SKM-1 (cell line): ENCODE results near the gene ING1.
"Not testable (repeated sequence)": the region's sequence is repeated elsewhere in the genome, so short reads cannot be mapped to it uniquely, and the experiment has no call there.

Experiments used
- DNase-seq: peaks from one replicate; lab custom pipeline; 2025; ENCODE audit not compliant: unreplicated experiment; lab: John Stamatoyannopoulos, UW

ING1 gene

DNA sequence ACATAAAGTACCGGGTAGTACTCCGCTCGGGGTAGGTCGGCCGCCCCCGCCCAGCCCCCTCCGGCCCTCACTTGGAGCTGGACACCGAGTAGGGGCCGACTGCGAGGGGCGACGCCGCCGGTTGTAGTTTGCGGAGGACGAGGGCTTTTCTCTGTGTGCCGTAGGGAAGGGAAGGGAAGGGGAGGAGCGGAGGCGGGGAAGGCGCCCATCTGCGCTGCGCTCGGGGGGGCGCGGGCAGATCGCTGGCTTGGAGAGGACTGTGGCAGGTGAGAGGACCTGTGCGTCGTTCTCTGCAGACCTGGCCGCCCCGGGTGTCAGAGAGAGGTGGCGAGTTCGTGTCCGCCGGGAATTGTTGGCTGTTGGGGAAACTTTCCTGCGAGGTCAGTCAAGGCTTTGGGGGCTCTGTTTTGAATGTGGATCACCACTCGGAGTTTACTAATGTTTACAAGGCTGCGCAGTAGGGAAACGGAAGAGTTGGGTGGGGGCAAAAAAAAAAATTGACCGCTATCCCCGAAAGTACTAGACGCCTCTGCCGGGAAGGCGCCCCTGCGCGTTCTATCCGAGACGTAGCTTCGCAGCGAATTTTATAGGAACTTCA, 1.4 kb downstream of the ING1 start:
- no peak for DNase-seq

DNA sequence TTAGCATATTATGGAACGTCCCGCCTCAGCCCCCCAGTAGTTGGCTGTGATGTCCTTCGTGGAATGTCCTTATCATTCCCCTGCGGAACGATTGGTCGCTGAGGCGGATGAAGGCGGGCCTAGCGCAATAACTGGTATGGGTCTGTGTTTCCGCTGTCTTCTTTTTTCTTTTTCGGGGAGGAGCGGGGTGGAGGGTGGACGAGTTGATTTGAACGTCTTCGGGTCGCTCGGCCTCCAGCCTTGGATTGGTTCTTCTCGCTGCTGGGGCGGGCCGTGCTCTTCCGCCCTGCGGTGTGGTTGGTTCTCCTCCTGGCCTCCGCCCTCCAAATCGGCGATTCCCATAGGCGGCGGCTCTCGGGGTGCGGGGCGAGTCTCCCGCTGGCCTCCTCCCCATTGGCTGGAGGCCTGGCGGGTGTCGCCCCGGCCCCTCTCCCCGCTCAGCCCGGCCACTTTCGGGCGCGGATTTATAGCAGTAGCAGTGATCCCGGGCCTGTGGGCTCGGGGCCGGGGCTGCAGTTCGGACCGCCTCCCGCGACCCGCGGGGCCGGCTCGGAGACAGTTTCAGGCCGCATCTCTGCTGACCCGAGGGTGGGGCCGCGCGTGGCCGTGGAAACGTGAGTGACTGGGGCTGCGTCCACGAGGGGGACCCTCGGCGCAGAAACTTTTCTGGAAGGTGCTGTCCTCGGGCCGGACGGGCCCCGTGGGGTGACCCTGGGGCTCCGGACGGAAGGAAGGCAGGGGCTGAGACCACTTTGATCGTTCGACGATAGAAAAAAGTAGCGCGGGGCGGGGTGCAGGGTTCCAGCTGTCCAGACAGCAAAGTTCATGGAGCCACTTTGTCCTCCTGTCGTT, 2.1 kb downstream of the ING1 start:
- DNase-seq = peak; percentile 98

DNA sequence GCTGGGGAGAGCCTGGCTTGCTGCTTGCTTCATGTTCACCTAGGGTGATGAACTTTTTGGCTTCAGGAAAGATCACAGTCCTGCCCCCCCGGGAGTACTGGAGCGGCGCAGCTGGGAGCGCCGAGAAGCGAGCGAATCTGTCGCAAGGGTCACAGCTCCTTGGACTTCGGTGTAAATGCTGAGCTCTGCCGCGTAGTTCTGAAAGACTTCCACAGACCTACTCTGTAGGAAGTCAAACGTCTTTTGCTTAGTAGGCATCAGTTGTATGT, 2.7 kb downstream of the ING1 start:
- no peak for DNase-seq

DNA sequence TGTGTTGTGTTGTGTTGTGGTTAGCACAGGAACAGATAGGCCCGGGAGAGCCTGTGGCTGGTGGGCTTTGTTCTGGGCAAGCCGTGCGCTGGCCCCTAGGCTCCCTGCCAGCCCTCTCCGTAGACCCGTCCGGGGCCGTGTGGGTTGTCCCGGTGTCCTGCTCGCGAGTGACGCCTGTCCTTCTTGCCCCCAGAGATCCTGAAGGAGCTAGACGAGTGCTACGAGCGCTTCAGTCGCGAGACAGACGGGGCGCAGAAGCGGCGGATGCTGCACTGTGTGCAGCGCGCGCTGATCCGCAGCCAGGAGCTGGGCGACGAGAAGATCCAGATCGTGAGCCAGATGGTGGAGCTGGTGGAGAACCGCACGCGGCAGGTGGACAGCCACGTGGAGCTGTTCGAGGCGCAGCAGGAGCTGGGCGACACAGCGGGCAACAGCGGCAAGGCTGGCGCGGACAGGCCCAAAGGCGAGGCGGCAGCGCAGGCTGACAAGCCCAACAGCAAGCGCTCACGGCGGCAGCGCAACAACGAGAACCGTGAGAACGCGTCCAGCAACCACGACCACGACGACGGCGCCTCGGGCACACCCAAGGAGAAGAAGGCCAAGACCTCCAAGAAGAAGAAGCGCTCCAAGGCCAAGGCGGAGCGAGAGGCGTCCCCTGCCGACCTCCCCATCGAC, 5.7 kb downstream of the ING1 start:
- no peak for DNase-seq

DNA sequence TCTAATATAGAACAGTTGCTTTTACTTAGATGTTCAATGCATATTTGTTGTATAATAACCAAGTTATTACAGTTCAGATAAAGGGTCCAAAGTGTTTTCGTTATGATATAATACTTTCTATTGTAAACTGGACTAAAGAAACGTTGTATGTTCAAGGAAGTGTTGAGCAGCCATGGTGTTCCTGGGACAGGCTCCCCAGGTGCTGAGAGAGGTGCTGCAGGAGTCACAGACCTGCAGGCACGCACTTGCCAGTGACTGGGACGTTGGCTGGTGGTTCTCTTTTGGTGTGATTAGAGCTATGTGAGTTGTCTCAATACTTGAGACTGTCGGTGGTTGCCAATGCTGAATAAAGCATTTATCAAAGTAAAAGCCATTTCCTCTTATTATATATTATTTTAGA, 9.5 kb downstream of the ING1 start:
- DNase-seq = no peak

DNA sequence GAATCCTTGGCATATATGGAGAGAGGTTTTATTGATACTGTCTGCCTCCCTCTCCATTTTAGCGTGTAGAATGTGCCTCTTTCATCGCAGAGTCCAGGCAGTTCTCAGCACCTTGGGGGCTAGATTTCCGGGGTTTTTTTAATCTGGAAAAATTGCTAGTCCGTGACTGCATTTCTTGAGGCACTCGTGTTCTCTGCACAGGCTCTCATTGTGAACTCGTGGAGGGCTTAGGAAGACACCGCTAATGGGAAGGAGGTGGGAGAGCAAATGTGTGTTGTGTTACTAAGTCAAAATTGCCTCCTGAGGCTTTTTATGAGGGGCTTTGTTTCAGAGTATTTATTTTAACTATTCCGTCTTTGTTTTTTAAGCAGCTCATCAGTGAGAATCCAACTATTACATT, 10.1 kb downstream of the ING1 start:
- no peak for DNase-seq

DNA sequence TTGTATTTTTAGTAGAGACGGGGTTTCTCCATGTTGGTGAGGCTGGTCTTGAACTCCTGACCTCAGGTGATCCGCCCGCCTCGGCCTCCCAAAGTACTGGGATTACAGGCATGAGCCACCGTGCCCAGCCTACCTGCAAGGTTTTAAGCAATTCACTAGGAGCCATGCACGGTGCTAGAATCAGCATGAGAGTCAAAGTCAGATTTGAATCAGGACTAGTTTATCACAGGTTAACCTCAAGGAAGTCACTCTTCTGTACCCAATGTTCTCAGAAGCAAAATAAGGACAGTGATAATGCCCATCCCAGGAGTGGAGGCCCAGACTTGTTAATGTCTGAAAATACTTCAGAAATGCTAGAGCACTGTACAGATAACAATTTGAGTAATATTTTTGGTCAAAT, 12.7 kb downstream of the ING1 start:
- not testable (repeated sequence) for DNase-seq

DNA sequence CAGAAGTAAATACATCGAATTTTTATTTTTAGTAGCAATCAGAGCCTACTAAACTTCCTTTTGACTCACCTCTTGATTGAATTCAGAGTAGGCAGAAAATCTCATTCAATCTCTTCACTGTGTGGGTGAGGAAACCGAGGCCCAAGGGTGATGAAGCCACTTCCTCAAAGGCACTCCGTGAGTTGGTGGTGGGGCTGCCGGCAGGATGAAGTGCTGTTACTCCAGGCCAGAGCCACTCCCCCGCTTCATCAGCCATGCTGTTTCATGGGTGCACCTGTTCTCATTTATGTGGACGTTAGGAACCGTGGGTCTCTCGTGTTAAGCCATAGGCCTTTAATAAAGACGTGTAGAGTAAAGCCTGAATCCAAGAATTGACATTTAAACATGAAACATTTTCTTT, 13.2 kb downstream of the ING1 start:
- peak; percentile 37 for DNase-seq

DNA sequence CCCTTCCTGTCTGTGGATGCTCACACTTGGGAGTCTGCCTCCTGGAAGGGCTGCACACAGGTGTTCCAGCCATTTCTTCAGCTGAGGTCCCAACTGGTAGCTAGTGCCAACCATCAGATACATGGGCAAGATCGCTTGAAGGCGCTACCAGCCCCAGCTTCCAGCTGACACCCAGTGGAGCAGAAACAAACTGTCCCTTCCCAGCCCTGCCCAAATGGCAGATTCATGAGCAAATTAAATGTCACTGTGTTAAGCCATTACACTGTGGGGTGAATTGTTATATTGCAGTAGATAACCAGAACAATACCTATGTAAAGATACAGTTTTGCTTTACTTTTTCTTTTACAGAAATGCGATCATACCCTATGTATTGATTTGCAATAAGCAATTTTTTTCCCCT, 17.6 kb downstream of the ING1 start:
- no peak for DNase-seq

DNA sequence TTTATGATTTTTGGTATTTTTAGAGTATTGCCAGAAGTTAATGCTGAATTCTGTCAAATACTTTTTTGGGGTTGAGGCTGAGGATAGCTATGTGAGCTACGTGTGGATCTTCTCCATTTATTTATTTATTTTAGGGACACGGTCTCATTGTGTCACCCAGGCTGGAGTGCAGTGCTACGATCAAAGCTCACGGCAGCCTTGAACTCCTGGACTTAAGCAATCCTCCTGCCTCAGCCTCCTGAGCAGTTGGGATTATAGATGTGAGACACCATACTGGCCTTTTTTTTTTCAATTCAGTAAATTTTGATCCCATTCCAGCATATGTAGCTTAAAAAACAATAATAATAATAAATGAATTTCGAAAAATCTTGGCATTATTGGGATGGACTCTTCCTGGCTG, 21.1 kb downstream of the ING1 start:
- DNase-seq = no peak

DNA sequence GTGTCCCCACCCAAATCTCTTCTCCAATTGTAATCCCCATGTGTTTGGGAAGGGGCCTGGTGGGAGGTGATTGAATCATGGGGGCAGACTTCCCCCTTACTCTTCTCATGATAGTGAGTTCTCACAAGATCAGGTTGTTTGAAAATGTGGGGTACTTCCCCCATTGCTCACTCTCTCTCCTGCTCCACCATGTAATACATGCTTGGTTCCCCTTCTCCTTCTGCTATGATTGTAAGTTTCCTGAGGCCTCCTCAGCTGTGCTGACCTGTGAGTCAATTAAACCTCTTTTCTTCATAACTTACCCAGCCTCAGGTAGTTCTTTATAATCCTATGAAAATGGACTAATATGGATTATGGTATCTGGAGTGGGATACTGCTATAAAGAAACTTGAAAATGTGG, 24.1 kb downstream of the ING1 start:
- no peak for DNase-seq

DNA sequence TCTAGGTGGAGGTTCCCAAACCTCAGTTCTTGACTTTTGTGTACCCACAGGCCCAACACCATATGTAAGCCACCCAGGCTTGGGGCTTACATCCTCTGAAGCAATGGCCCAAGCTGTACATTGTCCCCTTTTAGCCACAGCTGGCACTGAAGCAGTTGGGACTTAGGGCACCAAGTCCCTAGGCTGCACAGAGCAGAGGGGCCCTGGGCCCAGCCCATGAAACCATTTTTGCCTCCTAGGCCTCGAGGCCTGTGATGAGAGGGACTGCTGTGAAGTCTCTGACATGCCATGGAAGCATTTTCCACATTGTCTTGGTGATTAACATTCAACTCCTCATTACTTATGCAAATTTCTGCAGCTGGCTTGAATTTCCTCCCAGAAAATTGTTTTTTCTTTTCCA, 30.2 kb downstream of the ING1 start:
- no peak for DNase-seq

DNA sequence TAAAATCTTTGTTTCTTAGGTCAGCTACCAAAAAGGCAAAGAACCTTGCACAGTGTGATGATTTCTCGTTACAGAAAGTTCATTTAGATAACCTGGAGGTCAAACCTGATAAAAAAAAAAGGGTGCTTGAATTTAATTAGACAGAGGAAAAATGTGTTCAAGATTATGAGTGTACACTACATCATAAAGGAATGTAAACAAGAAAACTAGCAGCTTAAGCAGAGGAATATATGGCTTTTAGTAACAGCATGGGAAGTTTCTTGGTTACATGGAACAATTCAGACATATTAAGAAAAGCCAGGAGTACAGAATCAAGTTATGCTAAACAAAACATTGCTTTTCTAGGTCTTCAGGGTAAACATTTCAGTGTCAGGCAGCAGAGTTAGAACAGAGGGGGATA, 32.9 kb downstream of the ING1 start:
- no peak for DNase-seq

DNA sequence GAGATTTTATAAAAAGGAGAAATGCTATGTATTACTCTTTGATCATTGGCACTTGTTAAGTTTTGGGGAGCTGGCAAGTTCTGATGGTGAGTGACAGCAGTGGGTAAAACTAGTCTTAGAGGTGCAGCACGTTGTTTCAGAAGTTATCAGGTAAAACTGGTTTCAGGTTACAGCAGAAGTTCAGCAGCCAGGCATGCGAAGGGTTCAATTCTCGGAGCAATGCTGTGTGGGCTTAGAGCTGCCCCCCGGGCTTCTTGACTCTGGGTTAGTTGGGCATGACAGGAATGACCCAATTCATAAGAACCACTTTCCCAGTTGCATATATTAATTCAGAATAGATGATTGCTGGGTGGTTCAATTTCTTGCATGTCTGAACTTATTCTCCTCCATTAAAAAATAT, 34.8 kb downstream of the ING1 start:
- no peak for DNase-seq

DNA sequence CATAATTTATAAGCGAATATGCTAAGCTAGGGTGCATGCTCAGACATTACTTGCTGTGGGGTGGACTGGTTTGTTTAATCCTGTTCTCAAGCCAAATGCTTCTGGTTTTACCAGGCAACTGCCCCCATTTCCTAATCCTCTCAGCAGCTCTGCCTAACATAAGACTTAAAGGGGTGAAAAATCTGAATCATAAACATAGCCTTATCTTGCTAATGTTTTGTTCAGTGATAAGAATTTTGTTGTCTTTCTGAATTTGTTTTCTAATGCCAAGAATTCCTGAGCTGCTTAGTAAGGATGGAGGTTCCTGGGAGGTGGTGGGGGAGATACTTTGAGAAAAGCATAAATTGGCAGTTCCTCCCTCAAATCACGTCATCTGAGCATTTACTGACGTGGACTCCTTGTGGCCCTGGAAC, 42.7 kb downstream of the ING1 start:
- no peak for DNase-seq

DNA sequence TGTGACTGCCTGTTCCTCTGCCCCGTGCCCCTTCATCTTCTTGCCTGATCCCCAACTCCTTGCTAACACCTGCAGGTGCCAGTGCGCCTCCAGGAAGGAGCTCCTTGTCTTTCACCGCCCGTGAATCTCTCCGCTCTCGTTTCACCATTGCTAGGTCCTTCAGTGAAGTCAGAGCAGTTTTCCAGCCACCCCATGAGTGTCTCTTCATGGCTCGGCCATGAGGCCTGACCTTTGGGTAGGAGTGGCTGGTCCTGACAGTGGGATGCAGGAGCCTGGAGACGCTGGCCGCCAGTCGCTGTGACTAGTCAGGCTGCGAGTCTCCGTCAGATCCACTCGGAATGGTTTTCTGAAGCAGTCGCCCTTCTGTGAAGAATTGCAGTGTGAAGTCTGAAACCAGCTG, 43.8 kb downstream of the ING1 start:
- DNase-seq = no peak

DNA sequence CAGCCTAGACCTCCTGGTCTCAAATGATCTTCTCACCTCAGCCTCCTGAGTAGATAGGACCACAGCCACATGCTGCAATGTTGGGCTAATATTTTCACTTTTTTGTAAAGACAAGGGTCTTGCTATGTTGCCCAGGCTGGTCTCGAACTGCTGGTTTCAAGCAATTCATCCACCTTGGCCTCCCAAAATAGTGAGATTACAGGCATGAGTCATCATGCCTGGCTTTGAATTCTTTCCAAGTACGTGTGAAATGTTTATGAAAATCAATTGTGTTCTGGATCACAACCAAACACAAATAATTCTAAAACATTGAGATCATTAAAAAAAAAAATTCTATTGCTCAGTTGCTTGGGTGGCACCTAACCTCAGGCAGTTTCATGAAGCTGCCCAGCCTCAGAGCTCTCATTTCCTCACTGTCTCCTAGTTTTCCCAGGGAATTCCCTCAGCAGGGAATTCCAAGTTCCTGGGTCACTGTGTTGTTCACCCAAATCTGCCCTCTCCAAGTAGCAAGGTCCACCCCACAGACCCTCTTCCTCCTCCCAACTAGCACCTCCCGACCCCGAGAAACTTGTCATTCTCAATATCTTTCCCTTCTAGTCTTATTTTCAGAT, 44.8 kb downstream of the ING1 start:
- DNase-seq = no peak

DNA sequence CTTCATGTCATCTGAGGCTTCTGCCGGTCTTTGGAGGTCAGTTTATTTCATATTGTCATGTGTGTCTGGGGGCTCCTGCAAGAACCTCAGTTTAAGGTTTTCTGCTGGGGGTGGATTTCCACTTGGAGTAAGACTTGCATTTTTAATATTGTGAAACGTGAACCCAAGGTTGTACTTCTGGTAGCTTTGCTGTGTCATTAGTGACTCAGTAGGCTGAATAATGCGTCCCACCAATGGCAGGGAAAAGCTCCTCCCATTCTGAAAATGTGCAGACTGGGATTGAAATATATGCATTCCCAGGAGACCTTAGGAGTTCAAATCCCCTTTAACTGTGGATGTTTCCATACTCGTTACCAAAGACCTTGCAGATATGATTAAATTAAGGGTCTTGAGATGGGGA, 46.2 kb downstream of the ING1 start:
- DNase-seq = no peak

DNA sequence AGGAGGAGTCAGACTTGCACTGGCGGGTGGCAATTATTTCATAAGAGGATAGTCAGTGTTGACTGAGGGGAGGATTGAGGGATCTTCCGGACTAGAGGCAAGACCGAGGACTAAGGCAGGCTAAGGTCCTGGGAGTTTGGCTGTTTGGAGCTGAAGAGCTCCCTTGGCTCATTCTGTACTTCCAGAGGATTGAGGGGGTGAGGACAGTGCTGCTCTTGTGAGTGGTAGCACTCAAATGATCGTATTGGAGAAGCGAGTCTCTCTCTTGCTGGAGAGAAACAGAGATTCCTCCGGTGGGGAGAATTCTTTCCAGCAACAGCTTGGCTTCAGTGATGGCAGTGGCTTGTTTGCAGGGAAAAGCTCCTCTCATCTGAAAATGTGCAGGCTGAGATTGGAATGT, 47.1 kb downstream of the ING1 start:
- DNase-seq = no peak

DNA sequence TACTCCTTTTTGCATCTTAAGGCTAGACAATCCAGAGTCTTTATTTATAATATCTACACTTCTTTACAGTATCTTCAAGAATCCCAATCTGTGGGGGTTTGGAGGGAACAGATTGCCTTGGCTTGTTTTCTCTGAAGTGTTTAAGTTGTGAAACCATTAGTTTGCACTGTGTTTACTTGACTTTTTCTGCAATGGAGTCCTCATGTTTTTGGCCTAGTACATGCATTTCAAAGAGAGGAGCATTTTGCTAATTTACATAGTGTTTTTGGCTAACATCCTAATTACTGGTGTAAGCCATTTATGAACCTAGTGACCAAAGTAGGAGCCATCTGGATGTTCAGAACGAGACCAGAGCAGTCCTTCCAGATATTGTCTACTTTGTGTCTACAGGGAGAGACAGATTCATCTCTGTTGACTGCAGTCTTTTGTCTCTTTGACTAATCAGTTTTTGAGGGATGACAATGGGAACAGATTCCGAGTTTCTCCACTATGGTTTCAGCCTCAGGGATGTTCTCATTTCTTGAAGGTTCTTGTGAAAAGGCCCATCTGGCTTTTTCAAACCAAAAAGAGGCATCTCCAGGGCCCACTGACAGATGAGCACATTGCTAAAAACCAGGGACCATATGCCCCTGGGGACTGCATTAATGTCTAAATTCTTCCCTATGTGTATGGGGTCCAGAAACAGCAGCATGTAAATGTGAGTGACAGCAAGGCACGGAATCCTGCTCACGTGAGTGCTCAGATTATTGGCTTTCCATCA, 53.4 kb downstream of the ING1 start:
- no peak for DNase-seq

DNA sequence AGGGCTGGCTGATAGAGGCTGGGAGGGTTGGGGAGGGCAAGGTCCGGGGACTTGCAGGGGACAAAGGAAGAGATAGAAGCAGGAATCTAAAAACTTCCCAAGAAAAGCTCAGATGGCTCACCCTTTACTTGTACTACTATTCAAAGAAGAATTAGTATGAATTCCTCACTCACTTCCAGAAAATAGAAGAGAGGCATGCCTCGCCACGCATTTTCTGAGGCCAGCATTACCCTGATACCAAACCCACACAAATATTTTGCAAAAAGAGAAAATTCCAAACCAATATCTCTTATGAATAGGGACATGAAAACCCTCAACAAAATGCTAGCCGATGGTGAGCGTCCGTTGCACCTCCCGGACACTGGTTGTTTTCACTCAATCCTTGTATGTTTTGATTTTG, 54.0 kb downstream of the ING1 start:
- no peak for DNase-seq
